Activated CD4-positive, alpha-beta T cell treated with anti-CD3 and anti-CD28 coated beads, Interleukin-2, amount 10 ng/mL, durations not matched to agents 7 days and 5 days (primary cell): Measurements from ENCODE around the gene CD19. TPM values are rescaled to one million over a fixed set of nuclear protein-coding genes. Genes with fewer than 3 reads are reported as not detected.
"Not testable (repeated sequence)": the region's sequence is repeated elsewhere in the genome, so short reads cannot be mapped to it uniquely, and the experiment has no call there.

ENCODE experiments used
- CTCF ChIA-PET: fragments of 350-600 bp; sonication (Branson Sonifier 250); formaldehyde crosslinking; loops from one replicate; lab custom pipeline; 2021; ENCODE audit warnings: antibody characterized with exemption; lab: Charles Lee
- POLR2A ChIA-PET: fragments of 350-600 bp; sonication (Branson Sonifier 250); formaldehyde crosslinking; loops from one replicate; lab custom pipeline; 2021; ENCODE audit warnings: antibody characterized with exemption; lab: Charles Lee
- DNase-seq: peaks from one replicate; pipeline ENCODE4 v3.0.0-alpha.2; 2020
- H3K27ac Mint-ChIP-seq: one replicate; pipeline ENCODE4 v1.8.0; 2021; ENCODE audit warnings: mild to moderate bottlenecking, moderate library complexity, mixed read lengths
- H3K27me3 Mint-ChIP-seq: one replicate; pipeline ENCODE4 v1.8.0; 2021; ENCODE audit warnings: mixed read lengths
- H3K36me3 Mint-ChIP-seq: one replicate; pipeline ENCODE4 v1.8.0; 2021; ENCODE audit warnings: low read depth, mixed read lengths
- H3K4me1 Mint-ChIP-seq: one replicate; pipeline ENCODE4 v1.8.0; 2021; ENCODE audit warnings: mixed read lengths
- H3K4me3 Mint-ChIP-seq: one replicate; pipeline ENCODE4 v1.8.0; 2021; ENCODE audit warnings: mild to moderate bottlenecking, moderate library complexity, mixed read lengths
- H3K9me3 Mint-ChIP-seq: one replicate; pipeline ENCODE4 v1.8.0; 2021; ENCODE audit warnings: mixed read lengths
- total RNA-seq, 2 experiments: library from RNA; stranded (reverse); gene quantifications; one replicate each; pipeline ENCODE4 v1.2.3, GENCODE V29; 2021

CD19 gene
- total RNA-seq, 2 experiments from 2014 or later: 0.12 TPM; not detected in 1

DNA sequence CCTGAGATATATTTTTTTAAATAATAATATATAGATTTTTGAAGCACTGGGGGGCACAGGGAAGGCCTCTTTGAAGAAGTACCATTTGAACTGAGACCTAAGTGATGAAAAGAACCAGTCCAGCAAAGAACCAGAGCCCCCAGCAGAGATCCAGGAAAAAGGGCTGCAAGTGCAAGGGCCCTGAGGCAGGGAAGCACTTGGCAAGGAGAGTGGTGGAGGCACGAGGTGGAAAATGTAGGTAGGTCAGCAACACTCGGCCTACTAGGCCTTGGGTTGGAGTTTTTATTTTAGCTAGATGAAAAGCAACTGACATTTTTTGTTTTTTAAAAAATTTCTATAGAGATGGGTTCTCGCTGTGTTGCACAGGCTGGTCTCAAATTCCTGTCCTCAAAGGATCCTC is 1.6 kb upstream of the CD19 start:
- Mint-ChIP-seq H3K4me3 (no peak overlapping the region), H3K9me3 (no peaks in the 10 kb centered on the region), H3K36me3 (no peaks in the 10 kb centered on the region), H3K27ac (no peak overlapping the region), H3K27me3 (no peaks in the 10 kb centered on the region), H3K4me1 (peaks cover 29% of the 10 kb centered on the region)
- DNase-seq: no peak
- ChIA-PET POLR2A (no interaction called here), CTCF (interaction anchor here (1.0 to 3.6 kb wide), 3 partner anchors 12 to 43 kb away, joined by 3 to 30 read pairs (median 4); no protein-coding TSS in a partner anchor)

DNA sequence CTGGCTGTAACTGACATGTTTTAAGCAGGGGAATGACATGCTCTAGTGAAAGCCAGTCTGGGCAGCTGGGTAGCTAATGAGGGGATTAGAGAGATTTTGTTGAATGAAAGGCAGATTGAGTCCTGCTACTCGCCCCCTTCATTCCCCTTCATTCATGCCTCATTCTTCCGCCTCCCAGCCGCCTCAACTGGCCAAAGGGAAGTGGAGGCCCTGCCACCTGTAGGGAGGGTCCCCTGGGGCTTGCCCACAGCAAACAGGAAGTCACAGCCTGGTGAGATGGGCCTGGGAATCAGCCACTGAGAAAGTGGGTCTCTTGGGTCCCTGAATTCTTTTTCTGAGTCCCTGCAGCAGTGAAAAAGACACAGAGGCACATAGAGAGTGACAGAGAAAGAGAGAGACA is 1.1 kb upstream of the CD19 start:
- H3K27ac Mint-ChIP-seq: peak overlapping the region; percentile 73
- H3K9me3 Mint-ChIP-seq: no peaks in the 10 kb centered on the region
- no peaks in the 10 kb centered on the region for H3K36me3 Mint-ChIP-seq
- peaks cover 32% of the 10 kb centered on the region for H3K4me1 Mint-ChIP-seq
- DNase-seq: no peak
- no peaks in the 10 kb centered on the region for H3K27me3 Mint-ChIP-seq
- ChIA-PET POLR2A (no interaction called here), CTCF (interaction anchor here (0.6 to 3.6 kb wide), 3 partner anchors 13 to 83 kb away, joined by 3 to 30 read pairs (median 3); no protein-coding TSS in a partner anchor)
- H3K4me3 Mint-ChIP-seq: no peak overlapping the region

DNA sequence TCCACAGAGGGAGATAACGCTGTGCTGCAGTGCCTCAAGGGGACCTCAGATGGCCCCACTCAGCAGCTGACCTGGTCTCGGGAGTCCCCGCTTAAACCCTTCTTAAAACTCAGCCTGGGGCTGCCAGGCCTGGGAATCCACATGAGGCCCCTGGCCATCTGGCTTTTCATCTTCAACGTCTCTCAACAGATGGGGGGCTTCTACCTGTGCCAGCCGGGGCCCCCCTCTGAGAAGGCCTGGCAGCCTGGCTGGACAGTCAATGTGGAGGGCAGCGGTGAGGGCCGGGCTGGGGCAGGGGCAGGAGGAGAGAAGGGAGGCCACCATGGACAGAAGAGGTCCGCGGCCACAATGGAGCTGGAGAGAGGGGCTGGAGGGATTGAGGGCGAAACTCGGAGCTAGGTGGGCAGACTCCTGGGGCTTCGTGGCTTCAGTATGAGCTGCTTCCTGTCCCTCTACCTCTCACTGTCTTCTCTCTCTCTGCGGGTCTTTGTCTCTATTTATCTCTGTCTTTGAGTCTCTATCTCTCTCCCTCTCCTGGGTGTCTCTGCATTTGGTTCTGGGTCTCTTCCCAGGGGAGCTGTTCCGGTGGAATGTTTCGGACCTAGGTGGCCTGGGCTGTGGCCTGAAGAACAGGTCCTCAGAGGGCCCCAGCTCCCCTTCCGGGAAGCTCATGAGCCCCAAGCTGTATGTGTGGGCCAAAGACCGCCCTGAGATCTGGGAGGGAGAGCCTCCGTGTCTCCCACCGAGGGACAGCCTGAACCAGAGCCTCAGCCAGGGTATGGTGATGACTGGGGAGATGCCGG is 769 bp downstream of the CD19 start:
- no peak overlapping the region for H3K27ac Mint-ChIP-seq

DNA sequence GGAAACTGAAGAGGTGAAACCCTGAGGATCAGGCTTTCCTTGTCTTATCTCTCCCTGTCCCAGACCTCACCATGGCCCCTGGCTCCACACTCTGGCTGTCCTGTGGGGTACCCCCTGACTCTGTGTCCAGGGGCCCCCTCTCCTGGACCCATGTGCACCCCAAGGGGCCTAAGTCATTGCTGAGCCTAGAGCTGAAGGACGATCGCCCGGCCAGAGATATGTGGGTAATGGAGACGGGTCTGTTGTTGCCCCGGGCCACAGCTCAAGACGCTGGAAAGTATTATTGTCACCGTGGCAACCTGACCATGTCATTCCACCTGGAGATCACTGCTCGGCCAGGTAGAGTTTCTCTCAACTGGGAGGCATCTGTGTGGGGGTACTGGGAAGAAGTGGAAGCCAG is 1.4 kb downstream of the CD19 start:
- Mint-ChIP-seq H3K4me3 (no peak overlapping the region), H3K27me3 (no peaks in the 10 kb centered on the region), H3K27ac (no peak overlapping the region), H3K36me3 (no peaks in the 10 kb centered on the region), H3K4me1 (peaks cover 34% of the 10 kb centered on the region), H3K9me3 (no peaks in the 10 kb centered on the region)
- DNase-seq: no peak
- ChIA-PET CTCF (interaction anchor here (1.1 to 3.6 kb wide), 3 partner anchors 11 to 15 kb away, joined by 3 to 30 read pairs (median 4); no protein-coding TSS in a partner anchor), POLR2A (interaction anchor here (0.7 kb wide), 1 partner anchor 58 kb away, joined by 4 read pairs; no protein-coding TSS in a partner anchor)

More for the DNA sequence above, 769 bp downstream of the CD19 start:
- H3K36me3 Mint-ChIP-seq: no peaks in the 10 kb centered on the region
- H3K4me1 Mint-ChIP-seq: peaks cover 37% of the 10 kb centered on the region
- ChIA-PET CTCF (interaction anchor here (1.1 to 3.6 kb wide), 3 partner anchors 10 to 14 kb away, joined by 3 to 30 read pairs (median 4); no protein-coding TSS in a partner anchor), POLR2A (interaction anchor here (0.7 kb wide), 1 partner anchor 58 kb away, joined by 4 read pairs; no protein-coding TSS in a partner anchor)
- no peak for DNase-seq
- no peaks in the 10 kb centered on the region for H3K9me3 Mint-ChIP-seq
- no peaks in the 10 kb centered on the region for H3K27me3 Mint-ChIP-seq
- no peak overlapping the region for H3K4me3 Mint-ChIP-seq

DNA sequence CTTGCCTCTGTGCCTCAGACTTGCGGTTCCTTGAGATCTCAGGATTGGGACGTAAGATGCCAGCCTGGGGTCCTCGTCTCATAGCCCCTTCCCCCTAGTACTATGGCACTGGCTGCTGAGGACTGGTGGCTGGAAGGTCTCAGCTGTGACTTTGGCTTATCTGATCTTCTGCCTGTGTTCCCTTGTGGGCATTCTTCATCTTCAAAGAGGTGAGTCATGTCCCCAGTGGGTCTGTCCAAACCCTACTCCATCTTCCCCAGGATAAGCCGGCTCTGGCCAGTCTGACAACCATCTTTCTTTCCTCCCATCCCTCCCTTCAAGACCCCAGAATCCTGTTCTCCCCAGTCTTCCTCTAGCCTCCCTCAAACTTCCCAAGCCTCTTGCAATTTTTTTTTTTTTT is 3.6 kb downstream of the CD19 start:
- no peak overlapping the region for H3K27ac Mint-ChIP-seq
- H3K27me3 Mint-ChIP-seq: no peaks in the 10 kb centered on the region
- ChIA-PET CTCF (interaction anchor here (1.3 to 2.9 kb wide), 2 partner anchors 10 to 12 kb away, joined by 4 to 22 read pairs; no protein-coding TSS in a partner anchor), POLR2A (no interaction called here)
- H3K36me3 Mint-ChIP-seq: no peaks in the 10 kb centered on the region
- H3K4me1 Mint-ChIP-seq: peaks cover 33% of the 10 kb centered on the region
- H3K4me3 Mint-ChIP-seq: no peak overlapping the region
- no peaks in the 10 kb centered on the region for H3K9me3 Mint-ChIP-seq
- DNase-seq: no peak

DNA sequence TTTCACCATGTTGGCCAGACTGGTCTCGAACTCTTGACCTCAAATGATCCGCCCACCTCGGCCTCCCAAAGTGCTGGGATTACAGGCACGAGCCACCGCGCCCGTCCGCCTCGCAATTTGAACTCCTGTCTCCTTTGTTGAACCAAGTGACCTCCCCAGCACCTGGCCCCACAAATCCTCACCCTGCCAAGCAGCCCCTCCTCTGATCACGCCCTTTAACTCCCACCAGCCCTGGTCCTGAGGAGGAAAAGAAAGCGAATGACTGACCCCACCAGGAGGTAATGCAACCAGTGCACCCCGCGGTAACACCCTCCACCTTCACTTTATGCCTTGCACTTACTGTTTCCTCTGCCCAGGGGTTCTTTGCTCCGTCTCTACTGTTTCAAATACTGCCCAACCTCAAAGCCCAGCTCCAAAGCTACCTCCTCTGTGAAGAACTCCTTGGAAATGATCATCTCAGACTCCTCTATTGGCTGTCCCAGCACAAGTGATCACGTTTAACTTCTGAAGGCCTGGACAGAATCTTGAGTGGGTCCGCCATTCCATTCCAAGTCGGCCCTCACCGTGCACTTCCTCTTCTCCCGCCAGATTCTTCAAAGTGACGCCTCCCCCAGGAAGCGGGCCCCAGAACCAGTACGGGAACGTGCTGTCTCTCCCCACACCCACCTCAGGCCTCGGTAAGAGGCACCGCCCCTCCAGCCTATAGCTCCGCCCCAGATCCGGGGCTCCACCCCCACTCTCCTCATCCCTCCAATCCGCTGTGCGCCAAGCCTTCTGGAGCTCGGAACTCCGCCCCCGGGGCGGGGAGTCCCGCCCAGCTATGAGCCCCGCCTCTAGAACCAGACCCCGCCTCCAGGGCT is 4.4 kb downstream of the CD19 start:
- ChIA-PET CTCF (interaction anchor here (0.6 to 4.9 kb wide), 9 partner anchors 9 to 90 kb away, joined by 3 to 22 read pairs (median 4); partner anchors contain the start of genes NFATC2IP and TUFM), POLR2A (no interaction called here)
- DNase-seq: peak; percentile 86
- Mint-ChIP-seq H3K36me3 (no peaks in the 10 kb centered on the region), H3K27me3 (no peaks in the 10 kb centered on the region), H3K27ac (peak overlapping the region; percentile 48), H3K4me1 (peaks cover 25% of the 10 kb centered on the region), H3K9me3 (no peaks in the 10 kb centered on the region), H3K4me3 (peak overlapping the region; percentile 60)

DNA sequence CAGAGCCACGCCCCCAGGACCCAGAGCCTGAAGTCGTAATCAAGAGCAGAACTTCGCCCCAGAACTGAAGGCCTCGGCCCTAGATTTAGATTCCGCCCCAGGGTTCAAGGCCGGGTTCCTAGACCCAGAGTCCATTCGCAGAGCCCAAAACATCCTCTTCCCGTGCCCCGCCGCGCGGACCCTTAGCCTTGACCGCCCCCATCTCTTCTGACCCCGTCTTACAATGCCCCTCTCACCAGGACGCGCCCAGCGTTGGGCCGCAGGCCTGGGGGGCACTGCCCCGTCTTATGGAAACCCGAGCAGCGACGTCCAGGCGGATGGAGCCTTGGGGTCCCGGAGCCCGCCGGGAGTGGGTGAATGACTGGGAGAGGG is 5.0 kb downstream of the CD19 start:
- no peaks in the 10 kb centered on the region for H3K27me3 Mint-ChIP-seq
- CTCF ChIA-PET: interaction anchor here (0.6 to 4.9 kb wide), 9 partner anchors 8 to 91 kb away, joined by 3 to 22 read pairs (median 4); partner anchors contain the start of genes NFATC2IP and TUFM
- H3K4me1 Mint-ChIP-seq: peaks cover 24% of the 10 kb centered on the region
- POLR2A ChIA-PET: no interaction called here
- DNase-seq: no peak
- no peaks in the 10 kb centered on the region for H3K36me3 Mint-ChIP-seq
- H3K4me3 Mint-ChIP-seq: peak overlapping the region; percentile 60
- H3K9me3 Mint-ChIP-seq: no peaks in the 10 kb centered on the region
- H3K27ac Mint-ChIP-seq: peak overlapping the region; percentile 48

DNA sequence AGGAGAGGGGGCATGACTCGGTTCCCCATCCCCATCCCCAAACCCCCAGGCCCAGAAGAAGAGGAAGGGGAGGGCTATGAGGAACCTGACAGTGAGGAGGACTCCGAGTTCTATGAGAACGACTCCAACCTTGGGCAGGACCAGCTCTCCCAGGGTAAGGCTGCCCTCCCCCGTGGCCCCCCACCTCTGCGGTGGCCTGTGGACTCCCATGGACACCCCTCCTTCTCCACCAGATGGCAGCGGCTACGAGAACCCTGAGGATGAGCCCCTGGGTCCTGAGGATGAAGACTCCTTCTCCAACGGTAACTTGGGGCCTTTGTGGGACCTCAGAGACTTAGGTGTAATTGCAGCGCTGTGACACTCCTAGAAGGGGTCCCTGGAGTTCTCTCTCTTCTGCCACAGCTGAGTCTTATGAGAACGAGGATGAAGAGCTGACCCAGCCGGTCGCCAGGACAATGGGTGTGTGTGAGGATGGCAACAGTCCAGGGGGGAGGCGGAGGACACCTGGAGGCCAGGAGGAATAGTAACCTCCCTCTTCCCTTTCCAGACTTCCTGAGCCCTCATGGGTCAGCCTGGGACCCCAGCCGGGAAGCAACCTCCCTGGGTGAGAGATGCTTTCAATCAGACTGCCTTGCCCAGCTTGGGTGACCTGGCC is 5.6 kb downstream of the CD19 start:
- CTCF ChIA-PET: interaction anchor here (1.2 to 4.9 kb wide), 3 partner anchors 8 to 92 kb away, joined by 3 to 22 read pairs (median 22); partner anchors contain the start of genes NFATC2IP and TUFM
- no peaks in the 10 kb centered on the region for H3K27me3 Mint-ChIP-seq
- no peak overlapping the region for H3K4me3 Mint-ChIP-seq
- H3K9me3 Mint-ChIP-seq: no peaks in the 10 kb centered on the region
- peaks cover 24% of the 10 kb centered on the region for H3K4me1 Mint-ChIP-seq
- no peak overlapping the region for H3K27ac Mint-ChIP-seq
- POLR2A ChIA-PET: no interaction called here
- no peak for DNase-seq
- no peaks in the 10 kb centered on the region for H3K36me3 Mint-ChIP-seq

DNA sequence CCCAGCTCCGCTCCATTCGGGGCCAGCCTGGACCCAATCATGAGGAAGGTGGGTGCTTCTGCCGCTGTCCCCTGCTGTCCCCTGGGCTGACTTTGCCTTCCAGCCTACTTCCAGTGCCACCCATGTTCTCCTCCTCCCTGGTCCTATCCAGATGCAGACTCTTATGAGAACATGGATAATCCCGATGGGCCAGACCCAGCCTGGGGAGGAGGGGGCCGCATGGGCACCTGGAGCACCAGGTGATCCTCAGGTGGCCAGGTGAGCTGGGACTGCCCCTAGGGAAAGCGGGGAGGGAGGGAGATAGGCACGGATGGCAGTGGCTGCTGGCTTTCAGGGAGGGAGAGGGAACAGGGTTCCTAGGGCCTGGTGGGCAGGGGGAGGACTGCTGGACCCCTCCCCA is 7.0 kb downstream of the CD19 start:
- H3K4me1 Mint-ChIP-seq: peaks cover 27% of the 10 kb centered on the region
- no peak overlapping the region for H3K27ac Mint-ChIP-seq
- H3K27me3 Mint-ChIP-seq: no peaks in the 10 kb centered on the region
- H3K4me3 Mint-ChIP-seq: no peak overlapping the region
- no peak for DNase-seq
- H3K36me3 Mint-ChIP-seq: no peaks in the 10 kb centered on the region
- POLR2A ChIA-PET: no interaction called here
- CTCF ChIA-PET: interaction anchor here (1.4 to 4.9 kb wide), 2 partner anchors 11 to 15 kb away, joined by 3 to 22 read pairs; partner anchors contain the start of gene NFATC2IP
- no peaks in the 10 kb centered on the region for H3K9me3 Mint-ChIP-seq

DNA sequence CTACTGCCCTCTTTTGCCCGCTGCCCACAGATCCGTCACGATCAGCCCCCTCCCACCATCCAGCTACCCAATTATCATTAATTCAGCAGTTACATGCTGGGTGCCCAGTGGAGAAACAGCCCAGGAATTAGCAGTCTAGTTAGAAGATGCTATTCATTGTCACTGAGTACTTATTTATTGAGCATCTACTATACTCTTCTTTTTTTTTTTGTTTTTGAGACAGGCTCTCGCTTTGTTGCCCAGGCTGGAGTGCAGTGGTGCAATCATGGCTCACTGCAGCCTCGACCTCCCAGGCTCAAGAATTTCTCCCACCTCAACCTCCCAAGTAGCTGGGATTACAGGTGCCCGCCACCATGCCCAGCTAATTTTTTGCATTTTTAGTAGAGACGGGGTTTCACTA is 8.1 kb downstream of the CD19 start:
- not testable (repeated sequence) for H3K27me3 Mint-ChIP-seq, H3K4me3 Mint-ChIP-seq, H3K27ac Mint-ChIP-seq, H3K9me3 Mint-ChIP-seq, DNase-seq, H3K36me3 Mint-ChIP-seq
- ChIA-PET POLR2A (interaction anchor here (0.6 kb wide), 1 partner anchor 641 kb away, joined by 4 read pairs; no protein-coding TSS in a partner anchor), CTCF (interaction anchor here (1.4 to 4.9 kb wide), 3 partner anchors 10 to 77 kb away, joined by 3 to 22 read pairs (median 4); partner anchors contain the start of genes NFATC2IP and SH2B1)
- H3K4me1 Mint-ChIP-seq: peaks cover 29% of the 10 kb centered on the region

DNA sequence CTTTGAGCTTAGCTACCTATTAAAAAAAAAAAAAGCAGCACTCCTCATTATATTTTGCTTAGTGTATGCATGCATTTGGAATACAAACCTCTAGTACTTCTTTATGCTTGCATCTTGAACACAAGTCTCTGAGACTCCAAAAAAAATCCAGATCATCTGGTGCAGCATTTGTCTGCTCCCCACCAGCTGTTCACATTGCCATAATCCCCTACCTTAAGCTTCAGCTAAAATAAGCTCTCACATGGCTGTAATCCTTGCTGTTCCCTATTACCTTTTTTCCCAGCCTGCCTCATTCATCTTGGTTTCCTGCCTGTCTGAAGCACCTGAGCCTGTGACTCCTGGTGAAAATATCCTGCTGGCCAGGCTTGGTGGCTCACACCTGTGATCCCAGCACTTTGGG is 11.5 kb downstream of the CD19 start:
- Mint-ChIP-seq H3K9me3 (no peaks in the 10 kb centered on the region), H3K36me3 (no peaks in the 10 kb centered on the region), H3K27ac (no peak overlapping the region), H3K27me3 (peaks cover 3% of the 10 kb centered on the region), H3K4me3 (no peak overlapping the region), H3K4me1 (peaks cover 25% of the 10 kb centered on the region)
- ChIA-PET POLR2A (no interaction called here), CTCF (interaction anchor here (1.5 to 3.8 kb wide), 4 partner anchors 11 to 105 kb away, joined by 3 to 30 read pairs (median 14); partner anchors contain the start of gene CD19)
- no peak for DNase-seq
